ENCODE data around the gene STX5. TPM values are rescaled to one million over a fixed set of nuclear protein-coding genes. Genes with fewer than 3 reads are reported as not detected.
"Not testable (repeated sequence)": the region's sequence is repeated elsewhere in the genome, so short reads cannot be mapped to it uniquely, and the experiment has no call there.

STX5 gene
- total and polyA plus RNA-seq, 11 donors, result 8.6 to 36.1 (median 18.9) TPM

- 94 to 100% (median 97%) methylated on average over 1 of the region's 1 CpG for WGBS, 4 donors
Observed at GRCh38 chr11:62847767-62848314, 16.0 kb upstream of the STX5 start.

GRCh38 chr11:62846177-62846576 is 14.3 kb upstream of the STX5 start:
- Histone ChIP-seq H3K4me3 (no peak overlapping the region), H3K36me3 (peaks cover 0 to 3% (median 0%) of the 10 kb centered on the region in 9 donors), H3K9me3 (no peaks in the 10 kb centered on the region), H3K27me3 (no peaks in the 10 kb centered on the region), H3K4me1 (peaks cover 0 to 14% (median 8%) of the 10 kb centered on the region in 12 donors), H3K27ac (no peak overlapping the region)
- DNase-seq (no peak), ATAC-seq (no peak)
- intact Hi-C loops (cut with DNase I), result loop anchor here in 1 of 10 donors (10.0 kb wide), 1 partner anchor 121 kb away; the partner anchor contains the start of genes HNRNPUL2 and TTC9C
- TF ChIP-seq POLR2A (IDR thresholded peaks at IDR 0.05), result no peak
- TF ChIP-seq CTCF (IDR thresholded peaks at IDR 0.05), result no peak
- 84 to 91% (median 87%) methylated on average over 3 of the region's 3 CpGs for WGBS, 4 donors

More at GRCh38 chr11:62847767-62848314, 16.0 kb upstream of the STX5 start:
- H3K4me3 ChIP-seq, result no peak overlapping the region
- intact Hi-C loops (cut with DNase I), result loop anchor here in 1 of 10 donors (10.0 kb wide), 1 partner anchor 123 kb away; the partner anchor contains the start of genes HNRNPUL2 and TTC9C
- no peaks in the 10 kb centered on the region for H3K27me3 ChIP-seq
- DNase-seq, result no peak
- TF ChIP-seq POLR2A (IDR thresholded peaks at IDR 0.05) (no peak), CTCF (IDR thresholded peaks at IDR 0.05) (no peak)
- H3K36me3 ChIP-seq, result peaks cover 2 to 19% (median 16%) of the 10 kb centered on the region in 9 donors
- no peak overlapping the region for H3K27ac ChIP-seq
- H3K9me3 ChIP-seq, result no peaks in the 10 kb centered on the region
- ATAC-seq, result no peak
- peaks cover 0 to 13% (median under 1%) of the 10 kb centered on the region in 12 donors for H3K4me1 ChIP-seq

GRCh38 chr11:62844154-62844553 is 12.3 kb upstream of the STX5 start:
- 95 to 99% (median 96%) methylated on average over 3 of the region's 3 CpGs for WGBS, 4 donors
- ATAC-seq, result no peak
- Histone ChIP-seq H3K9me3 (no peaks in the 10 kb centered on the region), H3K27me3 (no peaks in the 10 kb centered on the region), H3K4me1 (peaks cover 0 to 23% (median 9%) of the 10 kb centered on the region in 12 donors), H3K4me3 (no peak overlapping the region), H3K36me3 (no peaks in the 10 kb centered on the region), H3K27ac (no peak overlapping the region)
- DNase-seq, result no peak
- intact Hi-C loops (cut with DNase I), result loop anchor here in 2 of 10 donors (5.0 to 10.0 kb wide), 3 partner anchors 52 to 119 kb away; partner anchors contain the start of genes HNRNPUL2 (in 2 of the 2), TTC9C (in 2 of the 2) and TMEM223 (in 1 of the 2)
- TF ChIP-seq POLR2A (IDR thresholded peaks at IDR 0.05) (no peak), CTCF (IDR thresholded peaks at IDR 0.05) (no peak)

GRCh38 chr11:62843466-62843865 is 11.6 kb upstream of the STX5 start:
- Histone ChIP-seq H3K27me3 (no peaks in the 10 kb centered on the region), H3K4me1 (peaks cover 5 to 26% (median 13%) of the 10 kb centered on the region in 12 donors), H3K9me3 (no peaks in the 10 kb centered on the region), H3K4me3 (no peak overlapping the region), H3K36me3 (no peaks in the 10 kb centered on the region), H3K27ac (no peak overlapping the region)
- 94 to 99% (median 98%) methylated on average over 3 of the region's 3 CpGs for WGBS, 4 donors
- DNase-seq (no peak), ATAC-seq (no peak)
- intact Hi-C loops (cut with DNase I), result loop anchor here in 2 of 10 donors (5.0 to 10.0 kb wide), 3 partner anchors 51 to 119 kb away; partner anchors contain the start of genes HNRNPUL2 (in 2 of the 2), TTC9C (in 2 of the 2) and TMEM223 (in 1 of the 2)
- TF ChIP-seq CTCF (IDR thresholded peaks at IDR 0.05), result no peak
- no peak for TF ChIP-seq POLR2A (IDR thresholded peaks at IDR 0.05)

- not testable (repeated sequence) for ATAC-seq, H3K9me3 ChIP-seq, DNase-seq, H3K27me3 ChIP-seq, H3K36me3 ChIP-seq
- Histone ChIP-seq H3K4me3 (peak overlapping the region in 7 of 12 donors; percentile 53 to 97 (median 72)), H3K27ac (peak overlapping the region; percentile 82 to 99 (median 96)), H3K4me1 (peaks cover 5 to 32% (median 16%) of the 10 kb centered on the region in 12 donors)
- WGBS, 4 donors, result 83 to 90% (median 85%) methylated on average over 9 of the region's 9 CpGs
- intact Hi-C loops (cut with DNase I), result loop anchor here in 2 of 10 donors (1.0 to 10.0 kb wide), 4 partner anchors 38 to 118 kb away; partner anchors contain the start of genes HNRNPUL2 (in 2 of the 2), TTC9C (in 2 of the 2), NXF1 (in 1 of the 2) and TMEM223 (in 1 of the 2)
Observed at GRCh38 chr11:62842891-62843290, 11.0 kb upstream of the STX5 start.
